HG03175 (cell line): ENCODE measurements around the gene EPB41L4B.
"Not testable (repeated sequence)": the region's sequence is repeated elsewhere in the genome, so short reads cannot be mapped to it uniquely, and the experiment has no call there.

Experiments used
- ATAC-seq: cut with Tn5 transposase; IDR thresholded peaks from one replicate; pipeline ENCODE4 v1.9.1; 2021; ENCODE audit warnings: mild to moderate bottlenecking, moderate library complexity; ENCODE audit not compliant: unreplicated experiment

Gene EPB41L4B

DNA sequence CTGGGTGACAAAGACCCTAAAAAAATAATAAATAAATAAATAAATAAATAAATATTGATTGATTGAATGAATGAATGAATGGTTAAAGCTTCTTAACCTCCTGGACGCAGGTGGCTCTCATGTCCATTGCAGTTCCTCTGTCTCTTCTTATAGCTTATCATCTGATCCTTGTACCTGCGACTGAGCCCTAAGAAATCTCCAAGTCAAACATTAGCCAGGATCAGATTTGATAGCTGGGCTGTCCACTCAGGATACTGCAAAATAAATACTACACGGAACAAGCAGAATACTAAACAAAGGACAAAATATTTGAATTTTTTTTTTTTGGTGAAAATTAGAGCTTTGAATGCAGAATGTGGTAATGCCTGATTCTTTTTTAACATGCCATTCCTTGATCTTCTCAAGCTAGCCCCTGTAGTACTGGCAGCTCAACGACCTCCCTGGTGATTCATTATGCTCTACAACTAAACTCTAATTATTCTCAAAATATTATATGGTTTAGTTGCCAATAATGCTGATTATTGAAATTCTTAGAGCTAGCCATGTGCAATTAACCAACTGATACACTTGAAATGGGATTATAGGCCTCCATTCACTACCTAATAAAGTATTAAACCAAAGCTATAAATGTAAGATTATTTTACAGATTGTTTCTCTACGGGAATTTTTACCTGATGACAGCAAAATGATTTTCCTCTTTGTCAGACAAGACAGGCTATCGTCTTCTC, 191.2 kb downstream of the EPB41L4B start:
- no peak for ATAC-seq

DNA sequence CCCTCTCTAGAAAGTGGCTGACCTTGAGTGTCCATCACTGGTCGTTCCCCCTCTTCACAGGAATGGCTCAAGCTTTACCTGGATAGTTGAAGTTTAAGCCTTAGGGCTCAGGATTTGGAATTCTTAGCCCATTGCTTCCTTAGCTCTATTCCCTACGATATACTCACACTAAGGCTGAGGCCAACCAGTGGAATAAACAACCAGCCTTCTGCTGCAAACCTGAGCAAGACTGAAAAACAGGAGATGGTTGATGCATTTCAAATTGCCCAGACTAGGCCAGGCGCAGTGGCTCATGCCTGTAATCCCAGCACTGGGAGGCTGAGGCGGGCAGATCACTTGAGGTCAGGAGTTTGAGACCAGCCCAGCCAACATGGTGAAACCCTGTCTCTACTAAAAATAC, 194.2 kb downstream of the EPB41L4B start:
- not testable (repeated sequence) for ATAC-seq

DNA sequence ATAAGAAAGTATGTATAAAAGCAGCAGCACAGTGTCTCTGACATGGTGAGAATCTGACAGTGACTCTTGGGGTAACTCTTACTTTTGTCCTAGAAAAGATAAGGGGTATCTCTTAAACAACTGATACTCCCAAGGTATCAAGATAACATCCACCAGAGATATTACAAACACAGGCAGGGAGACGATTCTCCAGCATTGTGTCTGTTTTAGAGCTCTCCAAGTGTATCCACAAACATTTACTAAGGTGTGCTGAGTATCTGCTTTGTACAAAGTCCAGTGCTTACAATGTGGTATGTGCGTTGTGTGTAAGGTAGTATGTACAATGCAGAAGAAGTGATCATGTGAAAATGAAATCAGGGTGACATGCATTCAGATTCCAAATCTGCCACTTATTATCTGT, 196.7 kb downstream of the EPB41L4B start:
- ATAC-seq: no peak

DNA sequence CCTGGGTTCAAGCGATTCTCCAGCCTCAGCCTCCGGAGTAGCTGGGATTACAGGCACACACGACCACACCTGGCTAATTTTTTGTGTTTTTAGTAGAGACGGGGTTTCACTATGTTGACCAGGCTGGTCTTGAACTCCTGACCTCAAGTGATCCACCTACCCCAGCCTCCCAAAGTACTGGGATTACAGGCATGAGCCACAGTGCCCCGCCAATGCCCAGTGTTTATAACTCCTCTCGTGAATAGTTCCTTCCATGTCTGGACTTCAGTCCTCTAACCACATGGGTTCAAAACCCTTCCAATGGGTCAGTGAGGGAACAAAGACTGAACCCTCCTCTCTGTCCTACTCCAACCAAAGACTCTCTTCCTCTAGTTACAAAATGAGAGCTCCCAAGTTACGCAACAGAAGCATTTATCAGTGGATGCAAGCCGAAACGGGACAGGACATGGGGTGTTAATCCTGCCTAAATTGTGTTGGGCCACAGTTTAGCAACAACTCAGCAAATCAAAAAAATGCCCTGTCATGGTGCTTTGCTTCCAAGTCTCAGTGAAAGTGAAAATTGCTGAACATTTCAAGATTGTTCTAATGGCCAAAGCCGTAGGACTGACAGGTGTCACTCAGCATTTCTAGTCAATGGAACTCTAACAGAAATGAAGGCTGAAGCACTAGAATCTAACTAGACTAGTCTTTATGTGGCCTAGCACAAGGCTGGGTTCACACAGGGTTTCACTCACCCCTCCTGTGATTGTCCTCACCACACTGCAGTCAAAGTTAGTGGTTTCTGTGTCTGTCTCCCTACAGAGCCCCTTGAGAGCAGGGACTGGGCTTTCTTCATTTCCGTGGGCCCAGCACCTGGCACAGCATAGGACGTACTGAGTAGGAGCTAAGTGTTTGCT, 197.9 kb downstream of the EPB41L4B start:
- no peak for ATAC-seq
